Cerebellar nuclear complex (tissue), 1 donor: ENCODE measurements around the gene CORIN.

Experiments used
- DNase-seq, 2 experiments: peaks; one replicate each; lab custom pipeline; 2025; lab: John Stamatoyannopoulos, UW

Gene CORIN

GRCh38 chr4:47642191-47642830, 195.6 kb downstream of the CORIN start:
- no peak for DNase-seq

GRCh38 chr4:47641755-47642154, 196.1 kb downstream of the CORIN start:
- DNase-seq = no peak

GRCh38 chr4:47640911-47641310, 197.0 kb downstream of the CORIN start:
- DNase-seq = no peak

GRCh38 chr4:47639531-47639930, 198.3 kb downstream of the CORIN start:
- no peak for DNase-seq

- no peak for DNase-seq
These were observed 206.7 kb downstream of the CORIN start for GRCh38 chr4:47631161-47631560.

GRCh38 chr4:47624031-47624441, 213.8 kb downstream of the CORIN start:
- no peak for DNase-seq

GRCh38 chr4:47621181-47621580, 216.7 kb downstream of the CORIN start:
- no peak for DNase-seq

- no peak for DNase-seq
These were observed 218.2 kb downstream of the CORIN start for GRCh38 chr4:47619691-47620090.

- DNase-seq = no peak
These were observed 220.3 kb downstream of the CORIN start for GRCh38 chr4:47617607-47618006.

GRCh38 chr4:47615385-47615784, 222.5 kb downstream of the CORIN start:
- no peak for DNase-seq

GRCh38 chr4:47612116-47613023, 225.5 kb downstream of the CORIN start:
- DNase-seq = no peak

GRCh38 chr4:47606482-47606881, 231.4 kb downstream of the CORIN start:
- DNase-seq = no peak

- DNase-seq = no peak
These were observed 239.0 kb downstream of the CORIN start for GRCh38 chr4:47598896-47599295.

- no peak for DNase-seq
These were observed 239.5 kb downstream of the CORIN start for GRCh38 chr4:47598320-47598719.

- no peak for DNase-seq
These were observed 240.2 kb downstream of the CORIN start for GRCh38 chr4:47597696-47598095.

GRCh38 chr4:47590325-47590724, 247.5 kb downstream of the CORIN start:
- no peak for DNase-seq

- no peak for DNase-seq
These were observed 258.6 kb downstream of the CORIN start for GRCh38 chr4:47579235-47579634.

- DNase-seq = no peak
These were observed 259.9 kb downstream of the CORIN start for GRCh38 chr4:47577779-47578553.

- no peak for DNase-seq
These were observed 264.9 kb downstream of the CORIN start for GRCh38 chr4:47572981-47573380.

- no peak for DNase-seq
These were observed 267.1 kb downstream of the CORIN start for GRCh38 chr4:47570816-47571215.

- DNase-seq = no peak
These were observed 270.4 kb downstream of the CORIN start for GRCh38 chr4:47567511-47567910.

GRCh38 chr4:47566969-47567368, 270.9 kb downstream of the CORIN start:
- no peak for DNase-seq

GRCh38 chr4:47566566-47566965, 271.3 kb downstream of the CORIN start:
- DNase-seq = no peak
